NCI-H1417 treated with DMSO at 0.1 percent for 48 hours (cell line): Measurements from ENCODE around the gene PLPP3.

Experiments used
- DNase-seq: peaks from one replicate; lab custom pipeline; 2025; lab: John Stamatoyannopoulos, UW

The PLPP3 gene

GRCh38 chr1:56547977-56548376 lies 31.4 kb downstream of the PLPP3 start:
- DNase-seq = no peak

GRCh38 chr1:56547473-56547872 lies 31.9 kb downstream of the PLPP3 start:
- no peak for DNase-seq

DNA sequence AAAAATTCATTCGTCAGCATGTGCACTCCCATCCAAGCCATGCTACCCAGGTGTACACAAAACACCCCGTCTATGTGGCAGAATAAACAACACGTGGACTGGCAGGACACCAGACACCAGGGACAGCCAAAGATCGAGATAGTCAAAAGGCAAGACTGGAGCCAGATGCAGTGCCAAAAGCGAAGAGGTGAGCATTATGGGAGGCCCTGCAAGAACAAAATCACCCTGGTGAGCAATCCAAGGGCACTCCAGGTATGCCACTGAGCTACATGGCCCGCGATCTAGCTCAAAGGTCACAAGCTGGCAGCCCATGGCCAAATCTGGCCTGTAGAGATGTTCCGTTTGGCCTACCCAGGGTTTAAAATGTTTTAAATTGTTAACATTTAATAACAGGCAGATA lies 33.7 kb downstream of the PLPP3 start:
- DNase-seq = no peak

- DNase-seq = no peak
Measured at GRCh38 chr1:56543783-56544612, 35.4 kb downstream of the PLPP3 start.

- no peak for DNase-seq
Measured at GRCh38 chr1:56542651-56543050, 36.7 kb downstream of the PLPP3 start.

DNA sequence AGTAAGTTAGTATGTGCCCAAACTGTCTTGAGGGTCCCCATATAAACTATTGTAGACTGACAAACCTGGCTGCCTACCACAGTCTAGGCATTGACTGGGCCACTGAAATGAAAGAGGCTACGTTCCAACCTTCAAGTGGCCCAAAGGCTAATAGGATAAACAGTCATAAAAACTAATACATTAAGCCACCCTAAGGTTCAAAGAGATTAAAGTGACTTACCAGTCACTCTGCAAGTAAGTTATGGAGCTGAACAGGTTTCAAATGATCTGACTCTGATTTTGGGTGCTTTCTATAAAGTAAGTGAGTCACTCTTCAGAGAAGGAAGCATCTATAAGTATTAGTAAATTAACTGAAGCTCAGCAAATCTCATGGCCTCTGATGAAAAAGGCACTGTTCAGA lies 38.0 kb downstream of the PLPP3 start:
- DNase-seq = no peak

DNA sequence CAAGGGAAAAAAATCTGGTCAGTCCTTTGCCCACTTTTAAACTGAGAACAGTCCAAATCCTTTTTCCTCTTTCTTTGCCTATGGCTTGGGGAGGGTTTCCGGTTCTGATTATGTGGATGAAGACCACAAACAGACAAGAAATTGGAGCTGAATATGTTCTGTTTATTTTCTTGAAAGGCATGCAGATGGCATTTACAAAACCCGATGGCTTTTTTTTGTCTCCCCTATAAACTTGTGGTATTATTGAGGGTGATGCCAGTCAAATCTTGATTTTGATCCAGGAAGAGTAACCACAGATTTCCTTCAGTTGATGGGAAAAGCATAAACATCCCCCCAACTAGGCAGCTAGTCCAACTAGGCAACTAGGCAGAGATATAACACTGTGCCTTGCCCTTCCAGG lies 38.9 kb downstream of the PLPP3 start:
- no peak for DNase-seq

GRCh38 chr1:56539520-56539931 lies 39.8 kb downstream of the PLPP3 start:
- no peak for DNase-seq

DNA sequence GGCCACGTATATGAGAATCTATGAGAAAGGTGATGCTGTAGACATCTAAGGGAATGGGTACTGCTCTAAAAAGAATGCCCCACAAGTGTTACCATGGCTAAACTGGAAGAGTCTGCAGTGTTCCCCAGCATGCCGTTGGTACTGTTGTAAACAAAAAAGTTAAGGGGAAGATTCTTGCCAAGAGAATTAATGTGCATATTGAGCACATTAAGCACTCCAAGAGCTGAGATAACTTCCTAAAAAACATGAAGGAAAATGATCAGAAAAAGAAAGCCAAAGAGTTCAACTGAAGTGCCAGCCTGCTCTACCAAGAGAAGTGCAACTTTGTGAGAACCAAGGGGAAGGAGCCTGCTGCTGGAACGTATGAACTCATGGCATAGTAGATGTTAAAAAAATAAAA lies 40.8 kb downstream of the PLPP3 start:
- DNase-seq = no peak

DNA sequence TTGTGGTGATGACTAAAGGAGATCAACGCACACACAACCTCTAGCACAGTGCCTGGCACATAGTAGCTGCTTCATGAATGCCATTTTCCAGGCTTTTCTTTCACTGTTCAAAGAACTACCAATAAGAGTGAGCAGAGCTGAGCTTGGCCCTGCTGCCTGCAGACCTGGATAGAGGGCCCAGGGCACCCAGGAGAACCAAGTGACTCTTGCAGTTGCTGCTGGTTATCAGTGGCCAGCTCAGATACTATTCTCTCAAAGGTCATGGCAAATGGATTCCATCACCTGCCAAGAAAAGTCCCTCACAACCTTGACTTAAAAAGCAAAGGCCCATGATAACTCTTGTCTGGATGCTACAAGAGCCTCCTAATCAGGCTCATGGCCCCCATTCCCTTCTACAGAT lies 41.7 kb downstream of the PLPP3 start:
- DNase-seq = no peak

- no peak for DNase-seq
Measured at GRCh38 chr1:56535939-56536338, 43.4 kb downstream of the PLPP3 start.

DNA sequence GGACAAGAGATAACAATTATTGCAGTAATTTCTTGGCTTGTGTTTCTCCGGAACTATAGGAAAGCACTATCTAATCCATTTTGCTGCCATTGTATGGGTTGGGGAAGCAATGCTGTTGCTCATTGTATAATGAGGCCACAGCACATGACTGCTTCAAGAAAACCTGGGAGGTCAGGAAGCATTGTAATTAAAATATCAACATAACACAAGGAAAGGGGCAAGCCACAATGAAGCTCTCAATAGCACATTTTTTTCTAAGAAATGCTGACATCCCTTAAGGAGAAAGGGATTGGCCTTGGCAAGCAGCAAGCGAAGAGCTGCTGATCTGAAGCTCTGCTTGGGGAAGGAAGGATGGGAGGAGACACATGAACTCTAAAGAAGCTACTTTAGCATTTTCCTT lies 44.0 kb downstream of the PLPP3 start:
- DNase-seq = no peak

- no peak for DNase-seq
Measured at GRCh38 chr1:56534130-56534651, 45.2 kb downstream of the PLPP3 start.

DNA sequence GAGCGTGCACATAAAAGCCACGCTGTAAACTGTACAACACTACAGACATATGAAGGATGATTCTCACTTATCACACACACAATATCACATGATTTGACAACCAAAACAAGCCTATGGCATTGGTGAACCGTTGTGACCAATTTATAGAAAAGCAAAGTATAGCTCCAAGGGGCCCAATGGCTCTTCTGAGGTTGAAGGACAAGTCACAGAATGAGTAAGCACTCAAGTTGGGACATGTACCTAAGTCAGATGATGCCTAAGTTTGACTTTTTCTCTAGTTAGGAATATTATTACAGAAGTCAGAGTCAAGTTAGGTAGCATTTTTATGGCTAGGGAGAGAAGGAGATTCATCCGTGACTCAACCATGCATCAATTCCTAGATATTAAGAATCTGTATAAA lies 45.7 kb downstream of the PLPP3 start:
- no peak for DNase-seq

GRCh38 chr1:56533197-56533596 lies 46.2 kb downstream of the PLPP3 start:
- no peak for DNase-seq

DNA sequence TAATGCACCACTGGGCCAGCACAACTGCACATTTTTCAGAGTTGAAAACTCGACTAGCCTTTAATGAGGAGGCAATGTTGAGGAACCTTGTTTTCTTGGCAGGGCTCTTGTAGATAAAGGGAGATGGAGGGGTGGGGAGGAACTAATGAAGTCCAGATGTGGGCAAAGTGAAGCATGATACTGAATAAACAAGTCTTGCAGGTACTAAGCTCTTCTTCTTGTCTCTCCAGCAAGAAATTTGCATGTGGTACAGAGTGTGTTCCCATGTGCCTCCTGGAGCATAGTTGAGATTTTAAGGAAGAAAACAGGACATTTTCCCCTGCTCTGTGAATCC lies 47.0 kb downstream of the PLPP3 start:
- no peak for DNase-seq

DNA sequence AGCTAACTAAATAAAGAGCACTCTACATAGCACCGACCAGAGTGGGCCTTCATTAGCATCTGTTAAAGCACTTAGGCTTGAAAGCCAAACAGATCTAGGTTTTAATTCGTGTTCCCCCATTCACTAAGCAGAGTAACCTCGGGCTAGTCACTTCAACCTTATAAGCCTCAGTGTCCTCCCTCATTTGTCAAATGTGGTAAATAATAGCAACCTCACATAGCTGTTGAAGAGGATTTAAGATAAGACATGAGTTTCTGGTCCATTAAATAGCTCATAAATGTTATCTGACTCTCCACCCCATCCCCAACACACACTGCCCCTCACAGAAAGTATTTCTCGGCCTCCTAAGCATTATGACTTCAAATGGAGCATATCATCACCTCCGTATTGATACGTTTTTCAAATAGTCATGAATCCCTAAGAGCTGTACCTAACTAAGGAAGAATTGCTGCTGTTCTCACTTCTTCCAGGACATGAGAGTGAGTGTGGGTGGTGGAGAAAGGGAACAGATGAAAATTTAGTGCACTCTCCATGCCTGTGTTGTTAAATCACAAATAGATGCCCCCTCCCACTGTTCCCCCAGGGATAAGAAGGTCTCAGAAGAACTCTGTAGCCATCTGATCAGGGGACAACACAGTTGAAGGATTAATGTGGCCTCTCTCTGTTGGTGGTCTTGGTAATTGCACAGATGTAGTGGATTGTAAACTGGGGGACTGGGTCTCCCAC lies 47.6 kb downstream of the PLPP3 start:
- no peak for DNase-seq

- no peak for DNase-seq
Measured at GRCh38 chr1:56529801-56530200, 49.6 kb downstream of the PLPP3 start.

DNA sequence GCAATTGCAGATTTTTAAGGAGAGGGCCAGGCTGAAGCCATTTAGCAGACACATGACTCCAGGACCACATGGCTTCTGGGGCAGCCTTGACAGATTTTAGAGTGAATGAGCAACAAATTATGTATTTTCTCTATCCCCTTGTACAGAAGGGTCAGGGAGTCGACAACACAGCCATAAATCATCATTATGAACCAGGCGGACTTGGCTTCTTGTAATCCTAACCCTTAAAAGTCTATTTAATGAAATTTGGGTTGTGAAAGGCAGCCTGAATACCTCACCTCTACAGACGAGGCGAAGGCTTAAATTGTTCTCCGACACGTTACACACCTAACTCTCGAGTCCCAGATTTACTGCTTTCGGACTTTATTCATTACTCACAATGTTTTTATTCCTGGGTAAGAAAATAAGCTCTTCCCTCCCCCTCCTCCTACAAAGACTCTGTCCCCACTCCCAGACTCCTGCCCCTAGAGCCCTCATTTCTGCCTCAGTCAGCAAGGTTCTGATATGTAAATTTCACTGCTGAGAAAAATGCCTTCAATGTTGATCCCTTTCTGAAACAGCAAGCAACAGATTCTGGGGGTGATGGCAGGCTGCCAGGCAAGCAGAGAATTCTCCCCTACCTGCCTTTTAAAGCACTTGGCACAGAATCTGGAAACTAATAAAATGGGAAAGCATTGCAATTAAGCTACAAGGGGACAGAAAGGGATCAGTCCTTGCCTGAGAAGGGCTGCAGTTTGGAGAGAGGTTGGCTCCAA lies 51.6 kb downstream of the PLPP3 start:
- no peak for DNase-seq

DNA sequence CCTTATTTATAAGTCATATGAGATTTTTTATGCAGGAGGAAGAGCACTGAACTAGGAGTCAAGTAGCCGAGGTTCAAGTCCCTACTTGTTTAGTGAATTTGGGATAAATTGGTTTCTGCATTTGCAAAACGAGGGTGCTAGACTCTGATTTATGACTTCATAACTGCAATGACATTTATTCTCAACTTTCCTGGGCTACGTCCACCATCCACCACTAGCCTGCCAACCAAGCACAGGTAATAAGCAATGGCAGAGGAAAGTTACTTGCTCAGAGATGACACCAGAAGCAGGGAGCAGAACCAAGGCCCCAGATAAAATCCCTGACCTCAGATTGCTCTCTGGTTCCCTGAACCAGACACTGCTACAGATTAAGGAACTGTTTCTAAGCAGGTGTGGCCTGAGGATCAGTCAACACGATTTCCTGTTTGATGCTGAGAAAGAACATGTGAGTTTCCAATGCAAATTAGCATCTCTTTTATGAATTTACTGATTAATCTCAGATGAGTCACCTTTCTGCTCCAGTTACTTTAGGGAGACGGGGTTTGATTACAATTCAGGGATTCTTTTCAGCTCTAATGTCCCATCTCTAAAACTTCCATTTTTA lies 52.7 kb downstream of the PLPP3 start:
- no peak for DNase-seq

- no peak for DNase-seq
Measured at GRCh38 chr1:56525489-56526041, 53.8 kb downstream of the PLPP3 start.

- DNase-seq = no peak
Measured at GRCh38 chr1:56524263-56524662, 55.1 kb downstream of the PLPP3 start.
